ENCODE measurements around the gene LSP1.
A peak's percentile ranks its signal among the peaks of the same experiment; 100 is the strongest.

LSP1 gene

DNA sequence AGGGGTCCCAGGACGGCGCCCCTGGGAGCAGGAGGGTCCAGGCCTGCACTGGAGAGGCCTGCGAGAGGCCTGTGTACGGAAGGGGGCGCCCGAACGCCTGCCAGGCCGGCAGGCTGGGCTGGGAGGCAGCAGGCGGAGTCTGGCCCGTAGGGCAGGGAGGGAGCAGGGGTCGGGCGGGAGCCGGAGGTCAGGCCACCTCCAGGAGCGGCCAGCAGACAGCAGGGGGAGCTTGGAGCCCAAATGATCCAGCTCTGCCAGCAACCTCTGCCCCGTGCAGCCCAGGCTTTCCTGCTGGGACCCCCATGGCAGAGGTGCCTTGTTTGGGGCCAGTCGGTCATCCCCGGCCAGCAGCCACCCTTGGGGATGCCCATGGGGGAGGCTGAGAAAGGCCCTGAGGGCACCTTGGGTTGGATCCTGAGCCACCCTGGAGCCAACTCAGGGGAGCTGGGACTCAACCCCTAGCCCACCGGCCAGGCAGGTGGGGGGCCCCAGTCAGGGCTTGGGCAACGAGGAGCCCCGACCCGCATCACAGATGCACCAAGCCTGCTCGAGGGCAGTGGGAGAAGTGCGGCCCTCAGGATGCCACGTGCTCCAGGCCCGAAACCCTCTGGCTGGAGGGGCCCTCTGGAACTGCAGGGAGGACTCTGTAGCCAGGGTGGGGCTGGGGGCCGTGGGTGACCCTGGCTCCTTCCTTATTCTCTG is 27.7 kb upstream of the LSP1 start:
- no peak for DNase-seq (ENCODE audit: low read depth in 1 of 2, low spot score in 1 of 2)

DNA sequence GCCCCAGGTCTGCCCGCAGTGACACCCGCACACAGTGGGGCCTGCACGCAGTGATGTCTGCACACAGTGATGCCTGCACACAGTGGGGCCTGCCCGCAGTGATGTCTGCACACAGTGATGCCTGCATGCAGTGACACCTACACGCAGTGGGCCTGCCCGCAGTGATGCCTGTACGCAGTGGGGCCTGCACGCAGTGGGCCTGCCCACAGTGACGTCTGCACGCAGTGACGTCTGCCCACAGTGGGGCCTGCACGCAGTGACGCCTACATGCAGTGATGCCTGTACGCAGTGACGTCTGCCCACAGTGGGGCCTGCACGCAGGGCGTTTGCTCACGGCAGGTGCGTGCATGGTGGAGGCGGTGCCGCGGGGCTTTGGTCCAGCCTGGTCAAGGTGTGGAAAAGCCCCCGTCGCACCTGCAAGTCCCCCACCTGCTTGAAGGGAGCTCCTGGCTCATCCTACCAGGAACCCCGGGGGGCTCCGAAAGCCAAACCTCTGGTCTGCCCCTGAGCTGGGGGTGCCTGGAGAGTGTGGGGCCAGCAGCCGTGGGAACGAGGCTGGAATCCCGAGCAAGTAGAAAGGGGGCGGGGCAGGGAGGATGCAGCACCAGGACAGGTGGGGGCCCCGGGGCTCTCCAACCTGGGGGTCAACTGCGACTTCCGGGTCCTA is 27.0 kb upstream of the LSP1 start:
- no peak for DNase-seq (ENCODE audit: low read depth in 1 of 2, low spot score in 1 of 2)
- Histone ChIP-seq H3K27me3 (ENCODE audit: insufficient read depth, poor library complexity, severe bottlenecking) (peaks cover 3% of the 10 kb centered on the region), H3K4me3 (replicated peaks; ENCODE audit: insufficient read depth, low read length) (no peak overlapping the region), H3K27ac (replicated peaks) (no peak overlapping the region)
- TF ChIP-seq, protein P1, sequence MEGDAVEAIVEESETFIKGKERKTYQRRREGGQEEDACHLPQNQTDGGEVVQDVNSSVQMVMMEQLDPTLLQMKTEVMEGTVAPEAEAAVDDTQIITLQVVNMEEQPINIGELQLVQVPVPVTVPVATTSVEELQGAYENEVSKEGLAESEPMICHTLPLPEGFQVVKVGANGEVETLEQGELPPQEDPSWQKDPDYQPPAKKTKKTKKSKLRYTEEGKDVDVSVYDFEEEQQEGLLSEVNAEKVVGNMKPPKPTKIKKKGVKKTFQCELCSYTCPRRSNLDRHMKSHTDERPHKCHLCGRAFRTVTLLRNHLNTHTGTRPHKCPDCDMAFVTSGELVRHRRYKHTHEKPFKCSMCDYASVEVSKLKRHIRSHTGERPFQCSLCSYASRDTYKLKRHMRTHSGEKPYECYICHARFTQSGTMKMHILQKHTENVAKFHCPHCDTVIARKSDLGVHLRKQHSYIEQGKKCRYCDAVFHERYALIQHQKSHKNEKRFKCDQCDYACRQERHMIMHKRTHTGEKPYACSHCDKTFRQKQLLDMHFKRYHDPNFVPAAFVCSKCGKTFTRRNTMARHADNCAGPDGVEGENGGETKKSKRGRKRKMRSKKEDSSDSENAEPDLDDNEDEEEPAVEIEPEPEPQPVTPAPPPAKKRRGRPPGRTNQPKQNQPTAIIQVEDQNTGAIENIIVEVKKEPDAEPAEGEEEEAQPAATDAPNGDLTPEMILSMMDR (IDR thresholded peaks at IDR 0.05; ENCODE audit: insufficient read depth, low read length), result no peak
- TF ChIP-seq POLR2AphosphoS5 (IDR thresholded peaks at IDR 0.05; ENCODE audit: low read depth) (no peak), GABPA (IDR thresholded peaks at IDR 0.05; ENCODE audit: low read depth) (no peak), SPI1 (IDR thresholded peaks at IDR 0.05; ENCODE audit: borderline replicate concordance, low read depth) (no peak)
- TF ChIP-seq, protein P2, sequence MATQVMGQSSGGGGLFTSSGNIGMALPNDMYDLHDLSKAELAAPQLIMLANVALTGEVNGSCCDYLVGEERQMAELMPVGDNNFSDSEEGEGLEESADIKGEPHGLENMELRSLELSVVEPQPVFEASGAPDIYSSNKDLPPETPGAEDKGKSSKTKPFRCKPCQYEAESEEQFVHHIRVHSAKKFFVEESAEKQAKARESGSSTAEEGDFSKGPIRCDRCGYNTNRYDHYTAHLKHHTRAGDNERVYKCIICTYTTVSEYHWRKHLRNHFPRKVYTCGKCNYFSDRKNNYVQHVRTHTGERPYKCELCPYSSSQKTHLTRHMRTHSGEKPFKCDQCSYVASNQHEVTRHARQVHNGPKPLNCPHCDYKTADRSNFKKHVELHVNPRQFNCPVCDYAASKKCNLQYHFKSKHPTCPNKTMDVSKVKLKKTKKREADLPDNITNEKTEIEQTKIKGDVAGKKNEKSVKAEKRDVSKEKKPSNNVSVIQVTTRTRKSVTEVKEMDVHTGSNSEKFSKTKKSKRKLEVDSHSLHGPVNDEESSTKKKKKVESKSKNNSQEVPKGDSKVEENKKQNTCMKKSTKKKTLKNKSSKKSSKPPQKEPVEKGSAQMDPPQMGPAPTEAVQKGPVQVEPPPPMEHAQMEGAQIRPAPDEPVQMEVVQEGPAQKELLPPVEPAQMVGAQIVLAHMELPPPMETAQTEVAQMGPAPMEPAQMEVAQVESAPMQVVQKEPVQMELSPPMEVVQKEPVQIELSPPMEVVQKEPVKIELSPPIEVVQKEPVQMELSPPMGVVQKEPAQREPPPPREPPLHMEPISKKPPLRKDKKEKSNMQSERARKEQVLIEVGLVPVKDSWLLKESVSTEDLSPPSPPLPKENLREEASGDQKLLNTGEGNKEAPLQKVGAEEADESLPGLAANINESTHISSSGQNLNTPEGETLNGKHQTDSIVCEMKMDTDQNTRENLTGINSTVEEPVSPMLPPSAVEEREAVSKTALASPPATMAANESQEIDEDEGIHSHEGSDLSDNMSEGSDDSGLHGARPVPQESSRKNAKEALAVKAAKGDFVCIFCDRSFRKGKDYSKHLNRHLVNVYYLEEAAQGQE (IDR thresholded peaks at IDR 0.05; ENCODE audit: insufficient replicate concordance, low read depth), result no peak

More for the DNA sequence above, 27.7 kb upstream of the LSP1 start:
- no peak overlapping the region for H3K27ac ChIP-seq (replicated peaks)
- no peak overlapping the region for H3K4me3 ChIP-seq (replicated peaks; ENCODE audit: insufficient read depth, low read length)
- H3K27me3 ChIP-seq (ENCODE audit: insufficient read depth, poor library complexity, severe bottlenecking), result no peaks in the 10 kb centered on the region
- TF ChIP-seq, protein P1 (IDR thresholded peaks at IDR 0.05; ENCODE audit: insufficient read depth, low read length), result peak; percentile 24
- no peak for TF ChIP-seq GABPA (IDR thresholded peaks at IDR 0.05; ENCODE audit: low read depth)

DNA sequence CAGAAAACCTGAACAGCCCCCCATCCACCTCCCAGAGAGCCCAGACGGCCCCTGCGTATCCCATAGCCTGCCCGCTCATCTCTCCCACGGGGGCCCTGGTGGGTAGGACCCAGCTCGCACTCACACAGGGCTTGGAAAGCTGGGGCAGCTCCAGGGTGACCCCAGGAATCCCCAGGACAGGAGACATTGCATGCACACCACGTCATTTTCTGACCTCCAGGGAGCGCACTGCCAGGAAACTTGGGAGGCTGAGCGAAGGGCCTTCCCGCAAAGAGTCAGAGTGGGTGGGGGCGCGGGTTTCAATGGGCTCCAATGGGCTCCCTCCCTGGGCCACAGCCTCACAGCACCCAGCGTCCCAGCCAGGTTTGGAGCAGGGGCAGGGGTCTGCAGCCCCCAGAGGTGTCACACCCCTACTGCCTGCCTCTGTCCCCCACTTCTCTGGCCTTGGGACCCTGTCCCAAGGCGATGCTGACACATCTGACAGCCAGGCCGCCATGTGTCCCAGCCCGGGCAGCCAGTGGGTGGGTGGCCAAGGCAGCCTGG is 26.3 kb upstream of the LSP1 start:
- TF ChIP-seq SPI1 (IDR thresholded peaks at IDR 0.05; ENCODE audit: borderline replicate concordance, low read depth) (no peak), POLR2AphosphoS5 (IDR thresholded peaks at IDR 0.05; ENCODE audit: low read depth) (no peak)
- TF ChIP-seq, protein P1 (IDR thresholded peaks at IDR 0.05; ENCODE audit: insufficient read depth, low read length), result peak; percentile 5
- TF ChIP-seq, protein P2 (IDR thresholded peaks at IDR 0.05; ENCODE audit: insufficient replicate concordance, low read depth), result no peak
- no peak overlapping the region for H3K4me3 ChIP-seq (replicated peaks; ENCODE audit: insufficient read depth, low read length)
- H3K27me3 ChIP-seq (ENCODE audit: insufficient read depth, poor library complexity, severe bottlenecking), result peaks cover 3% of the 10 kb centered on the region
- H3K27ac ChIP-seq (replicated peaks), result no peak overlapping the region
- no peak for DNase-seq (ENCODE audit: low read depth in 1 of 2, low spot score in 1 of 2)
